Frontal cortex (tissue), 4 donors: ENCODE measurements around the gene GSTA4. TPM values are rescaled to one million over a fixed set of nuclear protein-coding genes. Genes with fewer than 3 reads are reported as not detected.

ENCODE experiments used
- DNase-seq, 2 donors: peaks; one replicate each; pipeline ENCODE4 v3.0.0; 2012; ENCODE audit warnings: low spot score in 2 of 2
- FAIRE-seq: peaks from 2 replicates; lab custom pipeline; 2012; peaks lifted over from hg19 to GRCh38; lab: Jason Lieb, UNC
- total RNA-seq: library from RNA; depleted of rRNA; stranded (reverse); fragments of >200 nt; gene quantifications from one replicate; pipeline ENCODE4 v1.2.3, GENCODE V29; 2014
- donor health status: control.
- donor health status: control.
- donor health status: control.

Gene GSTA4
- total RNA-seq, 1 donor from 2014 or later: 119 TPM

GRCh38 chr6:52933778-52934177 lies 61.3 kb downstream of the GSTA4 start:
- DNase-seq: no peak
- FAIRE-seq: no peak

GRCh38 chr6:52931351-52931750 lies 63.7 kb downstream of the GSTA4 start:
- FAIRE-seq: no peak

GRCh38 chr6:52929321-52930164 lies 65.5 kb downstream of the GSTA4 start:
- DNase-seq: no peak
- no peak for FAIRE-seq

More at GRCh38 chr6:52931351-52931750, 63.7 kb downstream of the GSTA4 start:
- DNase-seq: no peak

Other genes with a start within 250 kb of the GSTA4 start
- gene GSTA2, start 231.8 kb downstream of the GSTA4 start, total RNA-seq: not detected
- gene GSTA1, start 191.5 kb downstream of the GSTA4 start, total RNA-seq: not detected
- not detected for gene GSTA5, start 154.5 kb downstream of the GSTA4 start, total RNA-seq
- not detected for gene GSTA3, start 85.6 kb downstream of the GSTA4 start, total RNA-seq
- gene CILK1, start 66.5 kb upstream of the GSTA4 start, total RNA-seq: 22.4 TPM
- 41.6 TPM for gene FBXO9, start 70.1 kb upstream of the GSTA4 start, total RNA-seq
- under 0.01 TPM for gene GCM1, start 153.6 kb upstream of the GSTA4 start, total RNA-seq